GM10248 (cell line): ENCODE data around the gene FASTK.
A peak's percentile ranks its signal among the peaks of the same experiment; 100 is the strongest.

Source experiments
- CTCF ChIA-PET: fragments of 300-600 bp; sonication (Branson Sonifier 250); formaldehyde crosslinking; extraction: SDS; loops from one replicate; lab custom pipeline; 2021; ENCODE audit warnings: antibody characterized with exemption; lab: Yijun Ruan, JAX
- POLR2A ChIA-PET: fragments of 350-650 bp; sonication (Branson Sonifier 250); formaldehyde crosslinking; extraction: SDS; loops from one replicate; lab custom pipeline; 2020; ENCODE audit warnings: antibody characterized with exemption; lab: Yijun Ruan, JAX
- DNase-seq: peaks from one replicate; pipeline ENCODE4 v3.0.0; 2012; ENCODE audit errors: extremely low spot score
- TF ChIP-seq, protein P1 (sequence below): IDR thresholded peaks from 2 replicates; pipeline ENCODE4 v1.5.1; 2012; ENCODE audit warnings: mild to moderate bottlenecking, low read depth; ENCODE audit errors: extremely low read depth, missing control alignments, control extremely low read depth

FASTK gene, protein sequence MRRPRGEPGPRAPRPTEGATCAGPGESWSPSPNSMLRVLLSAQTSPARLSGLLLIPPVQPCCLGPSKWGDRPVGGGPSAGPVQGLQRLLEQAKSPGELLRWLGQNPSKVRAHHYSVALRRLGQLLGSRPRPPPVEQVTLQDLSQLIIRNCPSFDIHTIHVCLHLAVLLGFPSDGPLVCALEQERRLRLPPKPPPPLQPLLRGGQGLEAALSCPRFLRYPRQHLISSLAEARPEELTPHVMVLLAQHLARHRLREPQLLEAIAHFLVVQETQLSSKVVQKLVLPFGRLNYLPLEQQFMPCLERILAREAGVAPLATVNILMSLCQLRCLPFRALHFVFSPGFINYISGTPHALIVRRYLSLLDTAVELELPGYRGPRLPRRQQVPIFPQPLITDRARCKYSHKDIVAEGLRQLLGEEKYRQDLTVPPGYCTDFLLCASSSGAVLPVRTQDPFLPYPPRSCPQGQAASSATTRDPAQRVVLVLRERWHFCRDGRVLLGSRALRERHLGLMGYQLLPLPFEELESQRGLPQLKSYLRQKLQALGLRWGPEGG

DNA sequence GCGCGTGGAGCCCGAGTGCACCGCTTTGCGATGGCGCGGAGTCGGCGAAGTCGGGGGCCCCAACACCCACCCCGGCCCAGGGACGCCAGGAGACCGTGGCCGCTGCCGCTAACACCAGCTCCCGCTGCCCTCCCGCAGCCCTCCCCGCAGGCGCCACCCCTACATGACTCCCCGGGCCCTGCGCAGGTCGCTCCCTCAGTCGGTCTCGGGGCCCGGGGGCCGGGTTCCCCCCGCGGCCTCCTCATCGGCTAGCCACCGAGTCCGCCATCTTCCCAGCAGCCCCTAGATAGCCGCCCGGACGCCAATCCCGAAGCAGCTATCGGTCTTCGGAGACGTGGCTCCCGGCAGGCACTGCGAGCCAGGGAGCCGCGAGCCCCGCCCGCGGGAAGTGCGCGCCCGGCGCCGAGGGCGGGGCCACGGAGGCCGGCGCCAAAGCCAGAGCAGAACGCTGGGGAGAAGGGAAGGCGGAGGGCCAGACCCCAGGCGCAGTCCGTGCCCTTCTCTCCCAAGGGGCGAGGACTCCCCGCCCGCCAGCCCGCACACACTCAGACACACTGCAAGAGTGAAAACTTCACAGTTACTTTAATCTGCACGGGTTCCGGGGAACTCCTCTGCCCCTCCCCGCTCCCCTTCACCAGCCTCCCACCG, at the start of gene FASTK:
FASTK (minus strand) TSS at position 288 of the 648 bp plus-strand sequence; CDS start at position 245, 43 bp downstream.
- POLR2A ChIA-PET: interaction anchor here (1.0 kb wide), 1 partner anchor 22 kb away, joined by 3 read pairs; the partner anchor contains the start of gene SLC4A2
- DNase-seq: peak; percentile 97
- TF ChIP-seq, protein P1, sequence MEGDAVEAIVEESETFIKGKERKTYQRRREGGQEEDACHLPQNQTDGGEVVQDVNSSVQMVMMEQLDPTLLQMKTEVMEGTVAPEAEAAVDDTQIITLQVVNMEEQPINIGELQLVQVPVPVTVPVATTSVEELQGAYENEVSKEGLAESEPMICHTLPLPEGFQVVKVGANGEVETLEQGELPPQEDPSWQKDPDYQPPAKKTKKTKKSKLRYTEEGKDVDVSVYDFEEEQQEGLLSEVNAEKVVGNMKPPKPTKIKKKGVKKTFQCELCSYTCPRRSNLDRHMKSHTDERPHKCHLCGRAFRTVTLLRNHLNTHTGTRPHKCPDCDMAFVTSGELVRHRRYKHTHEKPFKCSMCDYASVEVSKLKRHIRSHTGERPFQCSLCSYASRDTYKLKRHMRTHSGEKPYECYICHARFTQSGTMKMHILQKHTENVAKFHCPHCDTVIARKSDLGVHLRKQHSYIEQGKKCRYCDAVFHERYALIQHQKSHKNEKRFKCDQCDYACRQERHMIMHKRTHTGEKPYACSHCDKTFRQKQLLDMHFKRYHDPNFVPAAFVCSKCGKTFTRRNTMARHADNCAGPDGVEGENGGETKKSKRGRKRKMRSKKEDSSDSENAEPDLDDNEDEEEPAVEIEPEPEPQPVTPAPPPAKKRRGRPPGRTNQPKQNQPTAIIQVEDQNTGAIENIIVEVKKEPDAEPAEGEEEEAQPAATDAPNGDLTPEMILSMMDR: no peak
- CTCF ChIA-PET: interaction anchor here (0.8 kb wide), 1 partner anchor 30 kb away, joined by 4 read pairs; no protein-coding TSS in a partner anchor

DNA sequence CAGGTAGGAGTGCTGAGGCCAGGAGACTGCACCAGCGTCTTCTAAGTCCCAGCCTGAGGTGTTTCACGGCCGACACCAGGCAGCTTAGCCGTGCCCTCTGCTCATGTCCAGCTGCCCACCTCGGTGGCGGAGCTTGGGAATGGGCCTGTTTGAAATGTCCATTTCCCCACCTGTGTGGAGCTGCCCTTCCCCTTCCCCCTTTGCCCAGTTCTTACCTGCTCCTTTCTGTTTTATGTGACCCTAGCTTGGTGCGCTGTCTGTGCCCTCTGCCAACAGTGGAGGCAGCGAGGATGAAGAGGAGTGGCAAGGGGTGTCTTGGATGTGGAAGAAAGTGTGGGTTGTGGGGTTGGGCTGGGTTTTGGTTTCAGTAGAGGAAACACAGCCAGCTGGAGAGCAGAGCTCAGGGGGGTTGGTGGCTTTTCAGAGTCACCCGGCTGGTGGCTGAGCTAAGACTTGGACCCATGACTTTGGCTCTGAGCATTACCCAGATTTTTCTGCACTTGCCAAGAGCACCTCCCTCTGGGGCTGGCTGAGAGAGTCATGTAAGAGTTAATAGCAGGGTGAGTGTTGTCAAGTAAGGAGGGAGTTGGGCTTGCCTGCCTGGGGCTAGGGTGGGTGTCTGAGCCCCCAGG, 49.5 kb upstream of the FASTK start:
- ChIA-PET POLR2A (no interaction called here), CTCF (interaction anchor here (0.9 to 3.8 kb wide), 2 partner anchors 8 to 20 kb away, joined by 3 to 21 read pairs; no protein-coding TSS in a partner anchor)
- TF ChIP-seq, protein P1: no peak
- no peak for DNase-seq

DNA sequence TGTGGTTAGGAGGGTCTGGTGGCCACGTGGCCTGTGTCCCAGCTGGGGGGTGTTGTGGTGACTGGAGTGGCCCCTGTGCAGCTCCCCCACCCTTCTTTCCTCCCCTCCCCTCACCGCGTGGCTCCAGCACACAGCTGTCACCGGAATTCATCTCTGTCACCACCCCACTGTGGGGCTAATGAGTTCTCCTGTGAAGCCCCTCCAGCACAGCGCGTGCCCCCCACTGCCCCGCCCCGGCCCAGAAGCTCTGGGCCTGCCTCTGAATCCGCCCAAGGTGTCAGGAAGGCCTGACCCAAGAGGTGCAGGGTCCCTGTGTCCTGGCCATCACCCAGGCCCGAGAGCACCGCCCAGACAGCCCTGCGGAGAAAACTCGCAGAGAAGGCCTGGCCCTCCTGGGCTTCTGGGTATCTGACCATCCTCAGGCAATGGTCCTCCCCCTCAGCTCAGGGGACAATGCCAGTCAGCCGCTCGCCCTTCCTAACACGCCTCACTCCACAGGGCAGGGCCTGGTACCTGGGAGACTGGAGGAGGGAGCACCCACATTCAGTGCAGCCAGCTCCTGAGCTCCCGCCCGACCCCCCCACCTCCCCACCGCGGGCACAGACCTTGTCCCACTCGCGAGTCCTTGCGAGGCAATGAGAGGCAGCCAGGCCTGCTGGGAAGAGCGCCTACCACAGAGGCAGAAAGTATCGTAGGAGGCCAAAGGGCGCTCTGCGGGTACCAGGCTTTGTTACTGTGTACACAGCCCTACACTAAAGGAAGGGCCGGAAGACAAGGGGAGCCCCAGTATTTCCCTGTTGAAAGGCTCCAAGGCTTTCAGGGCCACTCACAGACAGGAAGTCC, 48.7 kb upstream of the FASTK start:
- no peak for DNase-seq
- ChIA-PET POLR2A (no interaction called here), CTCF (interaction anchor here (0.9 to 3.8 kb wide), 2 partner anchors 9 to 19 kb away, joined by 3 to 21 read pairs; no protein-coding TSS in a partner anchor)
- TF ChIP-seq, protein P1: no peak

GRCh38 chr7:151128716-151129115, 48.1 kb upstream of the FASTK start:
- ChIA-PET CTCF (interaction anchor here (3.8 kb wide), 1 partner anchor 19 kb away, joined by 21 read pairs; no protein-coding TSS in a partner anchor), POLR2A (no interaction called here)
- no peak for DNase-seq
- TF ChIP-seq, protein P1: no peak

DNA sequence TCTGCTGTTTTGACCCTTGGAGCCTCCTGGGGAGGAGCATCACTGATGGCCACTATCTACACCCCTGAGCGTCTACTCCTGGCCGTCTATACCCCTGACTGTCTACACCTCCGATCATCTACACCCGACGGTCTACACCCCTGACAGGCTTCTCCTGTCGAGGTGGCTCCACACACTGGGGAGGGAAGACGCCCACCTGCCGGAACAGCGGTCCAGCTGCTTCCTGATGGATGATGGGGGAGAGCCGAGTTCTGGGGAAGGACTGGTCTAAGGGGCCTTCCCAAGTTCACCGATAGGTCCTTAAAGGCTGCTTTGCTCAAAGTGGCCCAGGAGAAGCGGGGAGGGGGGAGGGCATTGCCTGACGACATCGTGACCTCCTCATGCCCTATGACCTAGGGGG, 47.5 kb upstream of the FASTK start:
- no peak for DNase-seq
- POLR2A ChIA-PET: no interaction called here
- CTCF ChIA-PET: interaction anchor here (3.8 kb wide), 1 partner anchor 18 kb away, joined by 21 read pairs; no protein-coding TSS in a partner anchor
- TF ChIP-seq, protein P1: no peak
